Right lobe of liver (tissue), 4 donors: ENCODE data around the gene BCAN.

ENCODE experiments used
- CTCF ChIP-seq, 4 donors: fragments of 200-600 bp in 3 of 4; fragments of 450-650 bp in 1 of 4; IDR thresholded peaks; one replicate each; pipeline versions ENCODE4 v1.5.1 to v1.8.0; 2016 to 2022; ENCODE audit warnings: antibody characterized with exemption in 4 of 4, mild to moderate bottlenecking in 2 of 4
- POLR2A ChIP-seq: fragments of 450-650 bp; IDR thresholded peaks from one replicate; pipeline ENCODE4 v1.6.1; 2017; ENCODE audit warnings: antibody characterized with exemption, mild to moderate bottlenecking
- donor health status: DM: no; HTN: no; CAD: no.
- donor health status: DM: no; HTN: no; CAD: no.
- donor health status: DM: no; HTN: yes; CAD: no.

GRCh38 chr1:156667610-156667967 is 25.7 kb downstream of the BCAN start:
- TF ChIP-seq CTCF (IDR thresholded peaks at IDR 0.05) = no peak
- no peak for TF ChIP-seq POLR2A
